Heart right ventricle (tissue), 16 donors: ENCODE data around the gene C17orf67. TPM values are rescaled to one million over a fixed set of nuclear protein-coding genes. Genes with fewer than 3 reads are reported as not detected.

ENCODE experiments used
- ATAC-seq, 8 donors: fragments of 200-7000 bp; cut with Tn5 transposase; one replicate each; pipeline ENCODE4 v1.9.1; 2020; ENCODE audit warnings: mild to moderate bottlenecking in 8 of 8, moderate library complexity in 8 of 8, moderate number of reproducible peaks in 1 of 8
- DNase-seq, 2 donors: peaks; one replicate each; pipeline ENCODE4 v3.0.0-alpha.2; 2020
- H3K27ac ChIP-seq, 10 donors: fragments of 200-600 bp; sonication (generic) in 2 of 10; one replicate each; pipeline versions ENCODE4 v1.5.0 to v1.8.0; 2020 to 2022; ENCODE audit warnings: mild to moderate bottlenecking in 3 of 10
- H3K27me3 ChIP-seq, 7 donors: fragments of 200-600 bp; one replicate each; pipeline ENCODE4 v1.8.0; 2021 to 2022; ENCODE audit warnings: mild to moderate bottlenecking in 2 of 7
- H3K36me3 ChIP-seq, 9 donors: fragments of 200-600 bp; sonication (generic) in 1 of 9; one replicate each; pipeline versions ENCODE4 v1.5.0 to v1.8.0; 2020 to 2022; ENCODE audit warnings: mild to moderate bottlenecking in 2 of 9
- H3K4me1 ChIP-seq, 9 donors: fragments of 200-600 bp; sonication (generic) in 1 of 9; one replicate each; pipeline versions ENCODE4 v1.5.0 to v1.8.0; 2020 to 2022; ENCODE audit warnings: mild to moderate bottlenecking in 4 of 9
- H3K4me3 ChIP-seq, 10 donors: fragments of 200-600 bp; sonication (generic) in 2 of 10; one replicate each; pipeline versions ENCODE4 v1.5.0 to v1.8.0; 2020 to 2022; ENCODE audit warnings: mild to moderate bottlenecking in 7 of 10, moderate library complexity in 2 of 10
- H3K9me3 ChIP-seq, 11 donors: fragments of 200-600 bp in 10 of 11; sonication (generic) in 2 of 11; one replicate each; pipeline versions ENCODE4 v1.5.0 to v1.8.0; 2013 to 2022; ENCODE audit warnings: mild to moderate bottlenecking in 2 of 11, control low read depth in 1 of 11, moderate library complexity in 1 of 11
- WGBS, 2 donors: extraction: QIAGEN DNeasy Blood & Tissue Kit; methylation state at CpG; one replicate each; pipeline ENCODE4 v1.1.7; 2013; ENCODE audit warnings: inconsistent platforms in 1 of 2; 5-methylcytosine and 5-hydroxymethylcytosine counted together
- intact Hi-C, 10 donors: fragments of 100-400 bp; cut with DNase I; formaldehyde crosslinking; loops; one replicate each; pipeline versions ENCODE4 v1.11.1 to v1.14.2; 2022
- polyA plus RNA-seq, 2 donors: library from polyadenylated mRNA; stranded (reverse); fragments of 200-250 nt; gene quantifications; one replicate each; pipeline ENCODE4 v1.2.3, GENCODE V29; 2013
- total RNA-seq, 10 donors: library from RNA; stranded (reverse); fragmentation: NEBNext Ultra II Directional in 3 of 10; extraction: Animal tissue kit (Norgen Biotek cat#: 25700) in 3 of 10; gene quantifications; one replicate each; pipeline versions ENCODE4 v1.2.1 to v1.2.4, GENCODE V29; 2021 to 2023
- TF ChIP-seq, protein P1 (sequence below), 9 donors: fragments of 200-600 bp; sonication (generic) in 2 of 9; IDR thresholded peaks; one replicate each; pipeline versions ENCODE4 v1.5.0 to v1.8.0; 2021 to 2022; ENCODE audit warnings: antibody characterized with exemption in 9 of 9, mild to moderate bottlenecking in 5 of 9, moderate library complexity in 1 of 9
- donor health status: Arrhythmogenic right ventricular cardiomyopathy.
- donor health status: ischemic (EF 13 %, LVEDD 7.1; RV severe dilation, severe dysfunction).
- donor health status: healthy with polysubstance abuse.
- donor health status: DM: no; HTN: yes; CAD: no.
- donor health status: DM: no; HTN: no; CAD: no.
- donor health status: ischemic (EF 25% LVEDD 6.9; RV normal size, moderate dysfunction).
- donor health status: ischemic (EF 25% LVEDD 5.7; RV mildly dilated, moderate dysfunction).
- donor health status: healthy.
- donor health status: DM: yes; HTN: yes; CAD: no.
- donor health status: Ischemic cardiomyopathy.
- donor health status: ischemic (EF 35%, LVEDD 5.7; RV mildly dilated, moderate dysfunction).
- donor health status: nonischemic (EF 11% LVEDD 7.7; RV severe dilation, severe dysfunction).
- donor health status: DM: yes; HTN: yes; CAD: no.
- donor health status: PGD.
- donor health status: ischemic (EF 29% LVEDD 5.4; RV normal size, mild dysfunction).
- donor health status: nonischemic (EF 23%, LVEDD 6.1; RV moderate dilation, normal function).

The C17orf67 gene
- total and polyA plus RNA-seq, 12 donors: 0.23 to 2.2 (median 0.91) TPM

DNA sequence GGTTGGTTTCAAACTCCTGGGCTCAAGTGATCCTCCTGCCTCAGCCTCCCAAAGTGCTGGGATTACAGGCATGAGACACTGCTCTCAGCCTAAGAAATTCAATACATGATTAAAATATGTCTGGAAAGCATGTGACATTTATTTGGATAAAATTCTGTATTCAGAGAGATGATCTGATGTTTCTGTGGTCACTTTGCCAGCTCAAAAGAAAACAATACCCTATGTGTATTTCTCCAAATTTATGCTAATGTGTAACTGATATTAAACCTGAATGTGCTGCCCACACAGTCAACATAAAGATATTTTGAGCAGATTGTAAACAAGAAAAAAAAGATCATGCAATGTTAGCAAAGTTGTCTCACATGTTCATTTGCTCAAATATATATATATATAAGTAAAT is 16.7 kb downstream of the C17orf67 start:
- H3K27me3 ChIP-seq: peaks cover 0 to 8% (median 0%) of the 10 kb centered on the region in 7 donors
- DNase-seq (no peak), ATAC-seq (no peak)
- no peaks in the 10 kb centered on the region for H3K36me3 ChIP-seq
- intact Hi-C loops: loop anchor here in 1 of 10 donors (5.0 kb wide), 1 partner anchor 125 kb away; no protein-coding TSS in a partner anchor
- H3K9me3 ChIP-seq: no peaks in the 10 kb centered on the region
- no peak overlapping the region for H3K4me3 ChIP-seq
- peaks cover 0 to 15% (median 7%) of the 10 kb centered on the region in 9 donors for H3K4me1 ChIP-seq
- TF ChIP-seq, protein P1, sequence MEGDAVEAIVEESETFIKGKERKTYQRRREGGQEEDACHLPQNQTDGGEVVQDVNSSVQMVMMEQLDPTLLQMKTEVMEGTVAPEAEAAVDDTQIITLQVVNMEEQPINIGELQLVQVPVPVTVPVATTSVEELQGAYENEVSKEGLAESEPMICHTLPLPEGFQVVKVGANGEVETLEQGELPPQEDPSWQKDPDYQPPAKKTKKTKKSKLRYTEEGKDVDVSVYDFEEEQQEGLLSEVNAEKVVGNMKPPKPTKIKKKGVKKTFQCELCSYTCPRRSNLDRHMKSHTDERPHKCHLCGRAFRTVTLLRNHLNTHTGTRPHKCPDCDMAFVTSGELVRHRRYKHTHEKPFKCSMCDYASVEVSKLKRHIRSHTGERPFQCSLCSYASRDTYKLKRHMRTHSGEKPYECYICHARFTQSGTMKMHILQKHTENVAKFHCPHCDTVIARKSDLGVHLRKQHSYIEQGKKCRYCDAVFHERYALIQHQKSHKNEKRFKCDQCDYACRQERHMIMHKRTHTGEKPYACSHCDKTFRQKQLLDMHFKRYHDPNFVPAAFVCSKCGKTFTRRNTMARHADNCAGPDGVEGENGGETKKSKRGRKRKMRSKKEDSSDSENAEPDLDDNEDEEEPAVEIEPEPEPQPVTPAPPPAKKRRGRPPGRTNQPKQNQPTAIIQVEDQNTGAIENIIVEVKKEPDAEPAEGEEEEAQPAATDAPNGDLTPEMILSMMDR (IDR thresholded peaks at IDR 0.05): no peak
- H3K27ac ChIP-seq: no peak overlapping the region

DNA sequence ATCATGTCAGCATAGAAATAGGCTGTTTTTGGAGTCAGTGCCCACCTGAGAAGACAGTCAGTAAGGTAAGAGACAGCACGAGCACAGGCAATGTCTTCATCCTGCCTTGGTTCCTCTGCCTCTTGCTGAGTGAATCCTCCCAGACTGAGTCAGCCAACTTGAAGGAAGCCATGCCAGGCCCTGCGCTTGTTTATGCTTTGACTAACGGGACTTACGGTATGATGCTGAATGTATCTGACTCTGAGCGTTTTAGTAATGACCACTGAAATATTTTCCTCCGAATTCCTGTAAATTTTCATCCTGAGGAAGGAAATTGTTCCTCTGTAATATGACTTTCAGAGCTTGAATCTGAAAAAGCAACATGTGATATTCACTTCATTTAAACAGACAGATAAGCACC is 18.0 kb downstream of the C17orf67 start:
- Histone ChIP-seq H3K36me3 (no peaks in the 10 kb centered on the region), H3K4me3 (no peak overlapping the region), H3K9me3 (no peaks in the 10 kb centered on the region), H3K27me3 (peaks cover 0 to 8% (median 0%) of the 10 kb centered on the region in 7 donors), H3K4me1 (peaks cover 0 to 14% (median 7%) of the 10 kb centered on the region in 9 donors), H3K27ac (no peak overlapping the region)
- TF ChIP-seq, protein P1 (IDR thresholded peaks at IDR 0.05): no peak
- ATAC-seq (no peak), DNase-seq (no peak)
- intact Hi-C loops: loop anchor here in 1 of 10 donors (5.0 kb wide), 1 partner anchor 127 kb away; no protein-coding TSS in a partner anchor
- 70 to 74% methylated on average over 6 of the region's 6 CpGs for whole genome bisulfite sequencing, 2 donors

DNA sequence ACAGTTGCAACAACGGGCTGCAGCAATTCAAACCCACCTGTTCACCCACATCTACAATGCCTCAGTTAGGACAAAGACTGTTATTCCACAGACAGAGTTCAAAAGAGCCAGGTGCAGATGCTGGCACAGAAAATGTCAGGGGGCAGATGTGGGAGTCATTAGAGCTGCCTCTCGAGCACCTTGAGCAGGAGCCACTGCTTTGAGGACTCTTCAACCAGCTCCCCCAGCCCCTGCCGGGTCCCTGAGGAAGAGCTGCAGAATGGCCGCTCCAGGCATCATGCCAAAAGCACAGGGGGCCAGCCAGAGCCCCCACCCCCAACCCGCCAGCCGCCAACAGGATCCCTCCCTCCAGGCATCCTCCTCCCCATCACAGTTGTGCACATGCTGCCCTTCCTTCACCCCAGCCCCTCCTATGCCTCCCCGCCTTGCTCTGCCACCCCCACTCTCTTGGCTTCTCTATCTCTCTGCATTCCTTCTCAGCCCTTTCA is 20.8 kb downstream of the C17orf67 start:
- peak in 1 of 8 donors; percentile 19 for ATAC-seq
- no peaks in the 10 kb centered on the region for H3K9me3 ChIP-seq
- H3K27ac ChIP-seq: no peak overlapping the region
- intact Hi-C loops: no loop called here
- H3K36me3 ChIP-seq: no peaks in the 10 kb centered on the region
- TF ChIP-seq, protein P1 (IDR thresholded peaks at IDR 0.05): no peak
- no peak for DNase-seq
- no peak overlapping the region for H3K4me3 ChIP-seq
- WGBS, 2 donors: 57 to 69% methylated on average over 7 of the region's 7 CpGs
- peaks cover 0 to 8% (median 0%) of the 10 kb centered on the region in 7 donors for H3K27me3 ChIP-seq
- H3K4me1 ChIP-seq: peaks cover 0 to 5% (median 0%) of the 10 kb centered on the region in 9 donors

DNA sequence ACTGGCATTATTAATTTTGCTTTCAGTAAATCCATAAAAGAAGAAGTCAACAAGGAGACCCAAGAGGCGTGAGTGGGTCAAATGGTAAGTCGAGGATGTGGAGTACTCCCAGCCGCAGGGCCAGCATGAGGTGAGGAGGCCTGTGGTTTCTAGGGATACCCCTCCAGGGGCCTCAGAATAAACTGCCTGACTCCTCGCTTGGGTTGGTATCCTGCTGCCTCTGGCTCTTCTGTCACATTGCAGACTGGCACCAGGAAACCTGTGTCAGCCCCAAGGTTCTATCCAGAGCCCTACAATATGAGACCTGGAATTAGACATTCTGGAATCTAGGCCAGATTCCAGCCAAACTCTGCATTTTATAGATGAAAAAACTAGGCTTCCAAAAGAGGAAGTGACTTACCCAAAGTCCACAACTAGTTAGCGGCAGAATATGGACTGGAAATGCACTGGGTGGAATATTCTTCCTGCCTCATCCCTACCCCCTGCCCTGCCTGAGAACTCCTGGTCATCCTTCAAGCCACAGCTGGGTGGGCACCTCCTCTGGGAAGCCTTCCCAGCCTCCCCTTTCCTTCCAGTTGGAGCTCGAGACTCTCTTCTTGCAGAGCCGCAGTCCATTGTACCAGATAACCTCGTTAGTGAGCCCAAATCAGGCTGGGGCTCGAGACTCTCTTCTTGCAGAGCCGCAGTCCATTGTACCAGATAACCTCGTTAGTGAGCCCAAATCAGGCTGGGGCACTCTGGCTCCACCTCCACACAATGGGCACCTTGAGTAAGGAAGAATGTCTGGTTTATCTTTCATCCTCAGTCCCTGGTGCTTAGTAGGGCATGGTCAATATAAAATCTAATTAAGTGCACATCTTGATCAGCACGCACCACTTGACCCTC is 22.6 kb downstream of the C17orf67 start:
- Histone ChIP-seq H3K27ac (no peak overlapping the region), H3K9me3 (no peaks in the 10 kb centered on the region), H3K4me3 (no peak overlapping the region), H3K36me3 (no peaks in the 10 kb centered on the region), H3K4me1 (peaks cover 0 to 5% (median 0%) of the 10 kb centered on the region in 9 donors), H3K27me3 (peaks cover 0 to 8% (median 0%) of the 10 kb centered on the region in 7 donors)
- 90 to 93% methylated on average over 12 of the region's 12 CpGs for WGBS, 2 donors
- ATAC-seq: no peak
- intact Hi-C loops: no loop called here
- TF ChIP-seq, protein P1 (IDR thresholded peaks at IDR 0.05): no peak
- DNase-seq: no peak
